Measurements from ENCODE around the gene C10orf67.
"Not testable (repeated sequence)": the region's sequence is repeated elsewhere in the genome, so short reads cannot be mapped to it uniquely, and the experiment has no call there.

The C10orf67 gene

DNA sequence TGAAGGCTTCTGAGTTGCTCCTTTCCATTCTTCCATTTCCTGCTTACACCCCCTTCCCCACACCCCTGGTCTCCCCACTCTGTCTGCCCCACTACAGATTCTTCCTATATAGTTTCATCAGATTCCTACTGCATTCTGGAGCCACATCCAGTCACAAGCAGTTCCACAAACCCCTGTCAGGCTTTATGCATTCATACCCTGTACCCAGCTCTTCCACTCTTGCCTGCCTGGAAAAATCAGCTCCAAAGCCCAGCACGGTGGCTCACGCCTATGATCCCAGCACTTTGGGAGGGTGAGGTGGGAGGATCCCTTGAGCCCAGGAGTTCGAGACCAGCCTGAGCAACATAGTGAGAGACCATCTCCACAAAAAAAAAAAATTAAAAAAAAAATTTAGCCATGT is 60.4 kb downstream of the C10orf67 start:
- TF ChIP-seq CTCF (IDR thresholded peaks at IDR 0.05) (no peak), ZFX (IDR thresholded peaks at IDR 0.05; ENCODE audit: borderline replicate concordance) (no peak)

GRCh38 chr10:23283680-23284079 is 60.9 kb downstream of the C10orf67 start:
- no peak for TF ChIP-seq CTCF (IDR thresholded peaks at IDR 0.05)
- TF ChIP-seq ZFX (IDR thresholded peaks at IDR 0.05; ENCODE audit: borderline replicate concordance), result no peak
- no peak overlapping the region for H3K27ac ChIP-seq

More for the DNA sequence above, 60.4 kb downstream of the C10orf67 start:
- no peak overlapping the region for H3K27ac ChIP-seq

- no peak overlapping the region for H3K27ac ChIP-seq
- TF ChIP-seq CTCF (IDR thresholded peaks at IDR 0.05), result no peak
- TF ChIP-seq ZFX (IDR thresholded peaks at IDR 0.05; ENCODE audit: borderline replicate concordance), result no peak
Observed at GRCh38 chr10:23281044-23281433, 63.6 kb downstream of the C10orf67 start.

DNA sequence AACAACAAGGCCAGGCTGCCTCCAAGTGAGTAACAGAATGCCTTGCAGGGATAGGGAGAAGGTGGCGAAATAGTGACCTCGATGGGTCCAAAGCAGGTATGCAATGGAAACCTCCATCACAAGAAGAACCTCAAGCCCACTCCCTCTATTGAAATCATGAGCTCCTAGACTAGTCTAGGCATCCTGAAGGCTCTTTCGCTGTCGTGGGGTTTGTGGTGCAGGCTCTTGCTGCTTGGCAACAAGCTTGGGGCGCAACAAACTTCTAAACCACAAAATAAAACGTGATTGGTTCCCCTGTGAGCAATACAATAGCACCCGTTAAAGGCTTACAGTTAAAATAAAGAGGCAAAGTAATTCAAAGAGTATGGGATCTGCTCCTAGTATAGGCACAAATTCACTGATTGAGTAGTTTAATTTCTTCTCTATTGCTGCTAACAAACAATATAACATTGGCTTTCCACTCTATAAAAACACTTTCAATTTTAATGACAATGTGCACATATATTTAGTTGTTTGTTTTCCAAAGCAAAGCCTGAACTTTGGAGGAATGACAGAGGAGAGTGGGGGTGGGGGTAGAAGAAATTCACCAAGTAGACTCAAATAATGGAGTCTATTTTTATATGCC is 64.1 kb downstream of the C10orf67 start:
- TF ChIP-seq CTCF (IDR thresholded peaks at IDR 0.05) (no peak), ZFX (IDR thresholded peaks at IDR 0.05; ENCODE audit: borderline replicate concordance) (no peak)
- no peak overlapping the region for H3K27ac ChIP-seq

DNA sequence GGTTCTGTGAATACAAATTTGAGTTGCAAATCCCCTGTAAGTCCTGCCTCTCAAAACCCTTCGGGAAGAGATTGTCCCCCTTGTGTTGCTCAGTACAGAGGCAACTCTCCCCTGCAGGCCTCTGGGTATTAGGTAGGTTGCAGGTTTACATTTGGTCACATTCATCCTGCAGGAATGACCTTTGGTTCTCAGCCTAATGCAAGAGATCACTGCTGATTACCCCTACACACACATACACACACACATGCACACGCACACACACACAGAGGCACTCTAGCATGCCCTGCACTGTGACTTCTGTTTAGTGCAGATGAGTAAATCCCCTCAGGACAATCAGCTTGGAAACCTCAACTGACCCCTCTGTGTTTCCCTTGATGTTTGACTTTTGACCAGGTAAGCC is 69.2 kb downstream of the C10orf67 start:
- TF ChIP-seq ZFX (IDR thresholded peaks at IDR 0.05; ENCODE audit: borderline replicate concordance) (no peak), CTCF (IDR thresholded peaks at IDR 0.05) (no peak)
- H3K27ac ChIP-seq, result no peak overlapping the region

GRCh38 chr10:23274179-23274578 is 70.4 kb downstream of the C10orf67 start:
- H3K27ac ChIP-seq, result not testable (repeated sequence)

- no peak overlapping the region for H3K27ac ChIP-seq
- TF ChIP-seq CTCF (IDR thresholded peaks at IDR 0.05) (no peak), ZFX (IDR thresholded peaks at IDR 0.05; ENCODE audit: borderline replicate concordance) (no peak)
Observed at GRCh38 chr10:23270531-23270930, 74.1 kb downstream of the C10orf67 start.
